Measurements from ENCODE around the gene PRDM10.
A peak's percentile ranks its signal among the peaks of the same experiment; 100 is the strongest.

PRDM10 gene

GRCh38 chr11:129894278-129895125, 108.1 kb downstream of the PRDM10 start:
- H3K27ac ChIP-seq (ENCODE audit: low read length) = 0 out of 2 replicates have a peak overlapping the region, but pooled peaks have one; percentile 11

DNA sequence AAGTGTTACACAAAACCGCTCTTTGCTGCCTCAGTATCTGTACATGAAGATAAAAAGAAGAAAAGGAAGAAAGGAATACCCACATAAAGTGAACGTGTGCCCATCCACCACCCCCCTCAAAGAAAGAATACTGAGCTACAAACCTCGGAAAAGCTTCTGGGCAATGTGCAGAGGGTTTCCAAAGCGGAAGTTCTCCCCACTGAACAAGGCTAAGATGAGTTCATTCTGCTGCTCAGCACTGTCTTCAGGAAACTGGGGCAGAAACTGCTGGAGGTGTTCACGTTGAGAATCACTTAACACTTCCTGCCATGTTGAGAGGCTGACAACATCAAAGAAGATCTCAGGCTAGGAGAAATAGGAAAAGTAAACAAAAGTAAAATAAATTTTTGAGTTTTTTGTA, 114.2 kb downstream of the PRDM10 start:
- H3K4me3 ChIP-seq (ENCODE audit: low read length) = no peak overlapping the region
- no peaks in the 10 kb centered on the region for H3K4me1 ChIP-seq (ENCODE audit: low read length)
- TF ChIP-seq EZH2phosphoT487 (IDR thresholded peaks at IDR 0.05; ENCODE audit: low read depth) (no peak), CTCF (IDR thresholded peaks at IDR 0.05; ENCODE audit: low read depth, low read length) (no peak)
- no peaks in the 10 kb centered on the region for H3K9me3 ChIP-seq (ENCODE audit: insufficient read depth, low read length)
- H3K79me2 ChIP-seq (ENCODE audit: low read length) = peaks cover 8% of the 10 kb centered on the region
- H3K27me3 ChIP-seq (ENCODE audit: low read depth, low read length) = no peaks in the 10 kb centered on the region
- no peak overlapping the region for H3K27ac ChIP-seq (ENCODE audit: low read length)
- no peak overlapping the region for H3K9ac ChIP-seq (ENCODE audit: low read length)
- H3K4me2 ChIP-seq (ENCODE audit: low read length) = no peak overlapping the region
- H3K36me3 ChIP-seq (replicated peaks; ENCODE audit: low read depth, low read length) = peaks cover 79% of the 10 kb centered on the region
- no peak overlapping the region for H2AFZ ChIP-seq (ENCODE audit: low read depth, low read length)
- peaks cover under 1% of the 10 kb centered on the region; the same call in 1 of the 2 replicates for H4K20me1 ChIP-seq (ENCODE audit: insufficient read depth, low read length)

More at GRCh38 chr11:129894278-129895125, 108.1 kb downstream of the PRDM10 start:
- Histone ChIP-seq H3K36me3 (replicated peaks; ENCODE audit: low read depth, low read length) (peaks cover 30% of the 10 kb centered on the region), H3K4me2 (ENCODE audit: low read length) (peak overlapping the region; percentile 93), H3K27me3 (ENCODE audit: low read depth, low read length) (no peaks in the 10 kb centered on the region), H3K9ac (ENCODE audit: low read length) (peak overlapping the region; percentile 87), H3K79me2 (ENCODE audit: low read length) (peaks cover 26% of the 10 kb centered on the region), H3K9me3 (ENCODE audit: insufficient read depth, low read length) (no peaks in the 10 kb centered on the region), H3K4me1 (ENCODE audit: low read length) (peaks cover 13% of the 10 kb centered on the region), H4K20me1 (ENCODE audit: insufficient read depth, low read length) (peaks cover 13% of the 10 kb centered on the region), H3K4me3 (ENCODE audit: low read length) (peak overlapping the region; percentile 96), H2AFZ (ENCODE audit: low read depth, low read length) (peak overlapping the region; percentile 81)
- TF ChIP-seq CTCF (IDR thresholded peaks at IDR 0.05; ENCODE audit: low read depth, low read length) = no peak
- no peak for TF ChIP-seq EZH2phosphoT487 (IDR thresholded peaks at IDR 0.05; ENCODE audit: low read depth)

DNA sequence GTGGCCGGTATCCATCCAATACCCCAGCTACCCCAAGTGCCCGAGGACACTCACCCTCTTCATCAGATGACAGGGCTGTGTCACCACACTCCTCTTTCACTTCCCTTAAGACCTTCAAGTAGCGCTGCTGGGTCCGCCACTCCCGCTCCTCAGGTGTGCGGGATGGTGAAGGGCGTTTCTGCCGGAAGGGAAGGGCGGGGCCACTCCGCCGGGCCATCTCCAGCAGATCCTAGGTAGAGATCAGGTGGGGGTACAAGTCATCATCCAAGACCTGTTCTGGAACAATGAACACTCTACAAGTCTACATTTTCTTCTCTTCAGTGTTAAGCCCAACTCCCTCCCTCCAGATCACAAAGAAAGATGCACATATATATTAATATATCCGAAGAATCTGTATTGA, 117.3 kb downstream of the PRDM10 start:
- H4K20me1 ChIP-seq (ENCODE audit: insufficient read depth, low read length) = no peaks in the 10 kb centered on the region
- no peak overlapping the region for H3K9ac ChIP-seq (ENCODE audit: low read length)
- H3K4me2 ChIP-seq (ENCODE audit: low read length) = no peak overlapping the region
- H3K9me3 ChIP-seq (ENCODE audit: insufficient read depth, low read length) = no peaks in the 10 kb centered on the region
- no peaks in the 10 kb centered on the region for H3K79me2 ChIP-seq (ENCODE audit: low read length)
- H3K4me1 ChIP-seq (ENCODE audit: low read length) = no peaks in the 10 kb centered on the region
- H2AFZ ChIP-seq (ENCODE audit: low read depth, low read length) = no peak overlapping the region
- H3K27me3 ChIP-seq (ENCODE audit: low read depth, low read length) = no peaks in the 10 kb centered on the region
- no peak overlapping the region for H3K27ac ChIP-seq (ENCODE audit: low read length)
- H3K36me3 ChIP-seq (replicated peaks; ENCODE audit: low read depth, low read length) = peaks cover 88% of the 10 kb centered on the region
- no peak for TF ChIP-seq CTCF (IDR thresholded peaks at IDR 0.05; ENCODE audit: low read depth, low read length)
- no peak for TF ChIP-seq EZH2phosphoT487 (IDR thresholded peaks at IDR 0.05; ENCODE audit: low read depth)
- no peak overlapping the region for H3K4me3 ChIP-seq (ENCODE audit: low read length)

DNA sequence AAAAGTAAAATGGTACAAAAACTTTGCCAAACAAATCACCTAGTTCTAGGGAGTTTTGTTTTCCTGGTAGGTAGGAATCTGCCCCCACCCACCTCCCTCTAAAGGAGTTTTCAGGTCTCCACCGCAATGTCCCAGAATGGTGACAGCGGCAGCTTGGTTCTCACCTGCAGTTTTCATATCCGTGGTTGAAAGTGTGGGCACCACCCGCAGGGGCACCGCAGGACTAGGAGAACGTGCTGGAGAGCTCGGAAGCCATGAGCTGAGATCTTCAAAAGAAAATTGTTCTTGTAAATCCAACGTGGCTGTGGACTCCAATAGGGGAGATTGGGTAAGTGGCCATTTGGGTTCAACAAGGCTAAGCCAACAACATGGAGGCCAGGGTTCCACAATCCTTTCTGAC, 118.1 kb downstream of the PRDM10 start:
- peaks cover 80% of the 10 kb centered on the region for H3K36me3 ChIP-seq (replicated peaks; ENCODE audit: low read depth, low read length)
- H3K27ac ChIP-seq (ENCODE audit: low read length) = no peak overlapping the region
- no peaks in the 10 kb centered on the region for H4K20me1 ChIP-seq (ENCODE audit: insufficient read depth, low read length)
- no peak overlapping the region for H3K4me3 ChIP-seq (ENCODE audit: low read length)
- no peaks in the 10 kb centered on the region for H3K79me2 ChIP-seq (ENCODE audit: low read length)
- no peaks in the 10 kb centered on the region for H3K9me3 ChIP-seq (ENCODE audit: insufficient read depth, low read length)
- H3K4me1 ChIP-seq (ENCODE audit: low read length) = no peaks in the 10 kb centered on the region
- no peaks in the 10 kb centered on the region for H3K27me3 ChIP-seq (ENCODE audit: low read depth, low read length)
- H2AFZ ChIP-seq (ENCODE audit: low read depth, low read length) = no peak overlapping the region
- H3K4me2 ChIP-seq (ENCODE audit: low read length) = no peak overlapping the region
- TF ChIP-seq EZH2phosphoT487 (IDR thresholded peaks at IDR 0.05; ENCODE audit: low read depth) (no peak), CTCF (IDR thresholded peaks at IDR 0.05; ENCODE audit: low read depth, low read length) (no peak)
- H3K9ac ChIP-seq (ENCODE audit: low read length) = no peak overlapping the region
